K562 (cell line): ENCODE results near the gene AVPI1. TPM values are rescaled to one million over a fixed set of nuclear protein-coding genes. Genes with fewer than 3 reads are reported as not detected.
A peak's percentile ranks its signal among the peaks of the same experiment; 100 is the strongest.

Source experiments
- ATF1 ChIP-seq, 2 experiments: fragments of 450-650 bp in 1 of 2; IDR thresholded peaks; 2 replicates each; pipeline ENCODE4 v1.6.1; 2016; ENCODE audit warnings: missing compliant biosample characterization in 1 of 2, missing genetic modification characterization in 1 of 2
- CCAR2 ChIP-seq: fragments of 200-400 bp; formaldehyde crosslinking; IDR thresholded peaks from 2 replicates; pipeline ENCODE4 v1.6.1; 2017; ENCODE audit warnings: mild to moderate bottlenecking, low read depth, low read length
- GATA2 ChIP-seq: sonication (generic); formaldehyde crosslinking; IDR thresholded peaks from 2 replicates; pipeline ENCODE4 v1.4.0; 2020; ENCODE audit warnings: mild to moderate bottlenecking, missing genetic modification reagents
- IRF2 ChIP-seq: sonication (generic); formaldehyde crosslinking; IDR thresholded peaks from 2 replicates; pipeline ENCODE4 v1.8.1; 2022; ENCODE audit warnings: mild to moderate bottlenecking, missing genetic modification reagents
- L3MBTL2 ChIP-seq: fragments of 450-650 bp; IDR thresholded peaks from 2 replicates; pipeline ENCODE4 v1.6.1; 2016; ENCODE audit warnings: mild to moderate bottlenecking, moderate library complexity
- PRMT5 ChIP-seq: sonication (generic); formaldehyde crosslinking; IDR thresholded peaks from 2 replicates; pipeline ENCODE4 v1.5.0; 2020; ENCODE audit warnings: missing genetic modification reagents
- SREBF2 ChIP-seq: sonication (generic); formaldehyde crosslinking; IDR thresholded peaks from 2 replicates; pipeline ENCODE4 v1.4.0; 2020; ENCODE audit warnings: mild to moderate bottlenecking, missing genetic modification reagents
- STAG1 ChIP-seq: sonication (generic); formaldehyde crosslinking; IDR thresholded peaks from 2 replicates; pipeline ENCODE4 v1.5.0; 2020; ENCODE audit warnings: missing genetic modification reagents, borderline replicate concordance
- TCF3 ChIP-seq: sonication (generic); formaldehyde crosslinking; IDR thresholded peaks from 2 replicates; pipeline ENCODE4 v1.4.0; 2020; ENCODE audit warnings: mild to moderate bottlenecking, missing genetic modification reagents
- ZC3H8 ChIP-seq: fragments of 450-650 bp; IDR thresholded peaks from 2 replicates; pipeline ENCODE4 v1.6.1; 2017
- ZFX ChIP-seq: sonication (generic); formaldehyde crosslinking; IDR thresholded peaks from 2 replicates; pipeline ENCODE4 v1.8.0; 2022; ENCODE audit warnings: mild to moderate bottlenecking, missing genetic modification reagents, moderate library complexity
- ZNF57 ChIP-seq: fragments of 450-650 bp; formaldehyde crosslinking; IDR thresholded peaks from 2 replicates; pipeline ENCODE4 v1.4.0; 2020; ENCODE audit warnings: mild to moderate bottlenecking, moderate library complexity
- polyA plus RNA-seq, 8 experiments: library from polyadenylated mRNA; depleted of rRNA in 4 of 8; stranded (reverse) in 5 of 8; unstranded in 3 of 8; fragments of >200 nt; fragmentation: Nextera tagmentation in 2 of 8; fragmentation: Illumina TruSeq in 1 of 8; extraction: Ambion mirVana in 2 of 8; extraction: Trizol in 1 of 8; gene quantifications; 2 replicates each; pipeline versions ENCODE4 v1.2.1 to v1.2.3, GENCODE V29; 2011 to 2014; ENCODE audit warnings: inconsistent platforms in 1 of 8, missing spikeins in 1 of 8
- total RNA-seq, 7 experiments: library from RNA; depleted of rRNA in 6 of 7; stranded (reverse); fragments of >200 nt in 6 of 7; fragmentation: Illumina TruSeq in 2 of 7; extraction: Trizol in 2 of 7; gene quantifications; 2 replicates each; pipeline versions ENCODE4 v1.2.1 to v1.2.3, GENCODE V29; 2011 to 2021; ENCODE audit warnings: low replicate concordance in 1 of 7
- TF ChIP-seq, protein P1 (sequence below), 3 experiments: fragments of 200-800 bp in 1 of 3; fragments of 250-450 bp in 1 of 3; fragments of 450-650 bp in 1 of 3; sonication (Bioruptor Pico) in 1 of 3; sonication (Bioruptor generic) in 1 of 3; formaldehyde crosslinking in 1 of 3; IDR thresholded peaks; 2 replicates each; pipeline versions ENCODE4 v1.6.1 to v1.8.0; 2016 to 2022; ENCODE audit warnings: mild to moderate bottlenecking in 2 of 3, missing genetic modification characterization in 2 of 3, missing compliant biosample characterization in 1 of 3, moderate library complexity in 1 of 3
- TF ChIP-seq, protein P2 (sequence below): fragments of 450-650 bp; formaldehyde crosslinking; IDR thresholded peaks from 2 replicates; pipeline ENCODE4 v1.4.0; 2022; ENCODE audit warnings: mild to moderate bottlenecking, moderate library complexity
- TF ChIP-seq, protein P3 (sequence below): fragments of 450-650 bp; formaldehyde crosslinking; IDR thresholded peaks from 2 replicates; pipeline ENCODE4 v1.4.0; 2020; ENCODE audit warnings: mild to moderate bottlenecking, mixed read lengths
- TF ChIP-seq, protein P4 (sequence below): IDR thresholded peaks from 3 replicates; pipeline ENCODE4 v1.6.1; 2011; ENCODE audit warnings: borderline replicate concordance, mild to moderate bottlenecking, moderate library complexity; ENCODE audit not compliant: insufficient read length; ENCODE audit errors: extremely low read depth
- TF ChIP-seq, protein P5 (sequence below), 2 experiments: IDR thresholded peaks; 2 replicates each; pipeline ENCODE4 v1.6.1; 2011; ENCODE audit warnings: borderline replicate concordance in 1 of 2, control low read depth in 1 of 2, low read depth in 1 of 2, low read length in 1 of 2, mild to moderate bottlenecking in 1 of 2, mixed read lengths in 1 of 2, moderate library complexity in 1 of 2; ENCODE audit not compliant: insufficient read depth in 1 of 2, insufficient read length in 1 of 2, poor library complexity in 1 of 2, severe bottlenecking in 1 of 2; ENCODE audit errors: extremely low read depth in 1 of 2

The AVPI1 gene
- total and polyA plus RNA-seq, 9 of the 15 experiments (the other 6 are each of a cell fraction or from before 2014, with no cell fraction given): 0.90 to 10.4 (median 7.4) TPM

DNA sequence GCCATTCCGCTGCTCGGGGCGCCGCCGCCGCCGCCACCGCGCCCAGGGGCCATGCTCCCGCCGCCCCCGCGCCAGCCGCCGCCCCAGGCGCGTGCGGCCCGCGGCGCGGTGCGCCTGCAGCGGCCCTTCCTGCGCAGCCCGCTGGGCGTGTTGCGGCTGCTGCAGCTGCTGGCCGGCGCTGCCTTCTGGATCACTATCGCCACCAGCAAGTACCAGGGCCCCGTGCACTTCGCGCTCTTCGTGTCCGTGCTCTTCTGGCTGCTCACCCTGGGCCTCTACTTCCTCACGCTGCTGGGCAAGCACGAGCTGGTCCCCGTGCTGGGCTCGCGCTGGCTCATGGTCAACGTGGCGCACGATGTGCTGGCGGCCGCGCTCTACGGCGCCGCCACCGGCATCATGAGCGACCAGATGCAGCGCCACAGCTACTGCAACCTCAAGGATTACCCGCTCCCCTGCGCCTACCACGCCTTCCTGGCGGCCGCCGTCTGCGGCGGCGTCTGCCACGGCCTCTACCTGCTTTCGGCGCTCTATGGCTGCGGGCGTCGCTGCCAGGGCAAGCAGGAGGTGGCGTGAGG lies 26.9 kb upstream of the AVPI1 start (continued):
- TF ChIP-seq, protein P1, sequence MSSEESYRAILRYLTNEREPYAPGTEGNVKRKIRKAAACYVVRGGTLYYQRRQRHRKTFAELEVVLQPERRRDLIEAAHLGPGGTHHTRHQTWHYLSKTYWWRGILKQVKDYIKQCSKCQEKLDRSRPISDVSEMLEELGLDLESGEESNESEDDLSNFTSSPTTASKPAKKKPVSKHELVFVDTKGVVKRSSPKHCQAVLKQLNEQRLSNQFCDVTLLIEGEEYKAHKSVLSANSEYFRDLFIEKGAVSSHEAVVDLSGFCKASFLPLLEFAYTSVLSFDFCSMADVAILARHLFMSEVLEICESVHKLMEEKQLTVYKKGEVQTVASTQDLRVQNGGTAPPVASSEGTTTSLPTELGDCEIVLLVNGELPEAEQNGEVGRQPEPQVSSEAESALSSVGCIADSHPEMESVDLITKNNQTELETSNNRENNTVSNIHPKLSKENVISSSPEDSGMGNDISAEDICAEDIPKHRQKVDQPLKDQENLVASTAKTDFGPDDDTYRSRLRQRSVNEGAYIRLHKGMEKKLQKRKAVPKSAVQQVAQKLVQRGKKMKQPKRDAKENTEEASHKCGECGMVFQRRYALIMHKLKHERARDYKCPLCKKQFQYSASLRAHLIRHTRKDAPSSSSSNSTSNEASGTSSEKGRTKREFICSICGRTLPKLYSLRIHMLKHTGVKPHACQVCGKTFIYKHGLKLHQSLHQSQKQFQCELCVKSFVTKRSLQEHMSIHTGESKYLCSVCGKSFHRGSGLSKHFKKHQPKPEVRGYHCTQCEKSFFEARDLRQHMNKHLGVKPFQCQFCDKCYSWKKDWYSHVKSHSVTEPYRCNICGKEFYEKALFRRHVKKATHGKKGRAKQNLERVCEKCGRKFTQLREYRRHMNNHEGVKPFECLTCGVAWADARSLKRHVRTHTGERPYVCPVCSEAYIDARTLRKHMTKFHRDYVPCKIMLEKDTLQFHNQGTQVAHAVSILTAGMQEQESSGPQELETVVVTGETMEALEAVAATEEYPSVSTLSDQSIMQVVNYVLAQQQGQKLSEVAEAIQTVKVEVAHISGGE (CRISPR knock-in tag; IDR thresholded peaks at IDR 0.05): no peak
- no peak for TF ChIP-seq STAG1
- TF ChIP-seq SREBF2 (CRISPR knock-in tag): no peak
- TF ChIP-seq, protein P2, sequence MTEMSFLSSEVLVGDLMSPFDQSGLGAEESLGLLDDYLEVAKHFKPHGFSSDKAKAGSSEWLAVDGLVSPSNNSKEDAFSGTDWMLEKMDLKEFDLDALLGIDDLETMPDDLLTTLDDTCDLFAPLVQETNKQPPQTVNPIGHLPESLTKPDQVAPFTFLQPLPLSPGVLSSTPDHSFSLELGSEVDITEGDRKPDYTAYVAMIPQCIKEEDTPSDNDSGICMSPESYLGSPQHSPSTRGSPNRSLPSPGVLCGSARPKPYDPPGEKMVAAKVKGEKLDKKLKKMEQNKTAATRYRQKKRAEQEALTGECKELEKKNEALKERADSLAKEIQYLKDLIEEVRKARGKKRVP (CRISPR knock-in tag): no peak
- TF ChIP-seq, protein P3, sequence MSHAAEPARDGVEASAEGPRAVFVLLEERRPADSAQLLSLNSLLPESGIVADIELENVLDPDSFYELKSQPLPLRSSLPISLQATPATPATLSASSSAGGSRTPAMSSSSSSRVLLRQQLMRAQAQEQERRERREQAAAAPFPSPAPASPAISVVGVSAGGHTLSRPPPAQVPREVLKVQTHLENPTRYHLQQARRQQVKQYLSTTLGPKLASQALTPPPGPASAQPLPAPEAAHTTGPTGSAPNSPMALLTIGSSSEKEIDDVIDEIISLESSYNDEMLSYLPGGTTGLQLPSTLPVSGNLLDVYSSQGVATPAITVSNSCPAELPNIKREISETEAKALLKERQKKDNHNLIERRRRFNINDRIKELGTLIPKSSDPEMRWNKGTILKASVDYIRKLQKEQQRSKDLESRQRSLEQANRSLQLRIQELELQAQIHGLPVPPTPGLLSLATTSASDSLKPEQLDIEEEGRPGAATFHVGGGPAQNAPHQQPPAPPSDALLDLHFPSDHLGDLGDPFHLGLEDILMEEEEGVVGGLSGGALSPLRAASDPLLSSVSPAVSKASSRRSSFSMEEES (CRISPR knock-in tag): no peak
- TF ChIP-seq, protein P4, sequence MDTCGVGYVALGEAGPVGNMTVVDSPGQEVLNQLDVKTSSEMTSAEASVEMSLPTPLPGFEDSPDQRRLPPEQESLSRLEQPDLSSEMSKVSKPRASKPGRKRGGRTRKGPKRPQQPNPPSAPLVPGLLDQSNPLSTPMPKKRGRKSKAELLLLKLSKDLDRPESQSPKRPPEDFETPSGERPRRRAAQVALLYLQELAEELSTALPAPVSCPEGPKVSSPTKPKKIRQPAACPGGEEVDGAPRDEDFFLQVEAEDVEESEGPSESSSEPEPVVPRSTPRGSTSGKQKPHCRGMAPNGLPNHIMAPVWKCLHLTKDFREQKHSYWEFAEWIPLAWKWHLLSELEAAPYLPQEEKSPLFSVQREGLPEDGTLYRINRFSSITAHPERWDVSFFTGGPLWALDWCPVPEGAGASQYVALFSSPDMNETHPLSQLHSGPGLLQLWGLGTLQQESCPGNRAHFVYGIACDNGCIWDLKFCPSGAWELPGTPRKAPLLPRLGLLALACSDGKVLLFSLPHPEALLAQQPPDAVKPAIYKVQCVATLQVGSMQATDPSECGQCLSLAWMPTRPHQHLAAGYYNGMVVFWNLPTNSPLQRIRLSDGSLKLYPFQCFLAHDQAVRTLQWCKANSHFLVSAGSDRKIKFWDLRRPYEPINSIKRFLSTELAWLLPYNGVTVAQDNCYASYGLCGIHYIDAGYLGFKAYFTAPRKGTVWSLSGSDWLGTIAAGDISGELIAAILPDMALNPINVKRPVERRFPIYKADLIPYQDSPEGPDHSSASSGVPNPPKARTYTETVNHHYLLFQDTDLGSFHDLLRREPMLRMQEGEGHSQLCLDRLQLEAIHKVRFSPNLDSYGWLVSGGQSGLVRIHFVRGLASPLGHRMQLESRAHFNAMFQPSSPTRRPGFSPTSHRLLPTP: no peak
- TF ChIP-seq, protein P5, sequence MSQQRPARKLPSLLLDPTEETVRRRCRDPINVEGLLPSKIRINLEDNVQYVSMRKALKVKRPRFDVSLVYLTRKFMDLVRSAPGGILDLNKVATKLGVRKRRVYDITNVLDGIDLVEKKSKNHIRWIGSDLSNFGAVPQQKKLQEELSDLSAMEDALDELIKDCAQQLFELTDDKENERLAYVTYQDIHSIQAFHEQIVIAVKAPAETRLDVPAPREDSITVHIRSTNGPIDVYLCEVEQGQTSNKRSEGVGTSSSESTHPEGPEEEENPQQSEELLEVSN (IDR thresholded peaks at IDR 0.05; ENCODE audit: borderline replicate concordance in 1 of 2, extremely low read depth in 1 of 2, insufficient read depth in 1 of 2, insufficient read length in 1 of 2, low read depth in 1 of 2, low read length in 1 of 2, poor library complexity in 1 of 2, severe bottlenecking in 1 of 2): peak; percentile 83 to 87
- TF ChIP-seq PRMT5 (CRISPR knock-in tag): no peak
- no peak for TF ChIP-seq ZNF57 (CRISPR knock-in tag)
- no peak for TF ChIP-seq ATF1 (CRISPR knock-in tag; IDR thresholded peaks at IDR 0.05)
- no peak for TF ChIP-seq ATF1 (tag; IDR thresholded peaks at IDR 0.05)
- TF ChIP-seq TCF3 (CRISPR knock-in tag): no peak
- no peak for TF ChIP-seq IRF2 (CRISPR knock-in tag)
- no peak for TF ChIP-seq ZC3H8
- TF ChIP-seq L3MBTL2: peak; percentile 94
- no peak for TF ChIP-seq CCAR2
- peak; percentile 61 for TF ChIP-seq GATA2 (CRISPR knock-in tag)
- TF ChIP-seq ZFX (CRISPR knock-in tag): peak; percentile 80
